Suppressor macrophage treated with lipopolysaccharide for 1 hour (primary cell): ENCODE results near the gene ZNF619.
"Not testable (repeated sequence)": the region's sequence is repeated elsewhere in the genome, so short reads cannot be mapped to it uniquely, and the experiment has no call there.

ENCODE experiments used
- DNase-seq, 3 donors: peaks; one replicate each; pipeline ENCODE4 v3.0.0-alpha.2; 2020 to 2022

ZNF619 gene

GRCh38 chr3:40476478-40477470, at the start of gene ZNF619:
ZNF619 (plus strand) TSS chr3:40477122; CDS start chr3:40477980, 858 bp downstream.
- DNase-seq, result peak; percentile 83 to 89 (median 88)

- no peak for DNase-seq
Observed at GRCh38 chr3:40432793-40433192, 44.1 kb upstream of the ZNF619 start.

GRCh38 chr3:40437889-40438288, 39.0 kb upstream of the ZNF619 start:
- no peak for DNase-seq

- no peak for DNase-seq
Observed at GRCh38 chr3:40445062-40445461, 31.9 kb upstream of the ZNF619 start.

- DNase-seq, result no peak
Observed at GRCh38 chr3:40445880-40446279, 31.0 kb upstream of the ZNF619 start.

GRCh38 chr3:40450438-40450837, 26.5 kb upstream of the ZNF619 start:
- no peak for DNase-seq

GRCh38 chr3:40451551-40451950, 25.4 kb upstream of the ZNF619 start:
- no peak for DNase-seq

GRCh38 chr3:40452057-40452456, 24.9 kb upstream of the ZNF619 start:
- no peak for DNase-seq

- DNase-seq, result no peak
Observed at GRCh38 chr3:40452562-40452875, 24.4 kb upstream of the ZNF619 start.

GRCh38 chr3:40452876-40453730, 23.8 kb upstream of the ZNF619 start:
- DNase-seq, result peak; percentile 97 to 99 (median 98)

GRCh38 chr3:40453933-40454332, 23.0 kb upstream of the ZNF619 start:
- no peak for DNase-seq

- DNase-seq, result no peak
Observed at GRCh38 chr3:40455328-40455727, 21.6 kb upstream of the ZNF619 start.

GRCh38 chr3:40456279-40456939, 20.5 kb upstream of the ZNF619 start:
- no peak for DNase-seq

GRCh38 chr3:40456940-40457823, 19.7 kb upstream of the ZNF619 start, which contains the start of gene RPL14:
RPL14 (plus strand) TSS chr3:40457339; CDS start chr3:40457472, 133 bp downstream.
- peak; percentile 97 to 98 (median 97) for DNase-seq

GRCh38 chr3:40458473-40458872, 18.4 kb upstream of the ZNF619 start:
- DNase-seq, result no peak

GRCh38 chr3:40460481-40460880, 16.4 kb upstream of the ZNF619 start:
- peak in 1 of 3 donors; percentile 19 for DNase-seq

- no peak for DNase-seq
Observed at GRCh38 chr3:40461161-40461560, 15.8 kb upstream of the ZNF619 start.

- DNase-seq, result not testable (repeated sequence)
Observed at GRCh38 chr3:40462838-40463237, 14.1 kb upstream of the ZNF619 start.

GRCh38 chr3:40463579-40463978, 13.3 kb upstream of the ZNF619 start:
- DNase-seq, result no peak

- DNase-seq, result no peak
Observed at GRCh38 chr3:40464339-40465110, 12.4 kb upstream of the ZNF619 start.

- no peak for DNase-seq
Observed at GRCh38 chr3:40465111-40465407, 11.9 kb upstream of the ZNF619 start.
